ENCODE results near the gene FA2H.
A peak's percentile ranks its signal among the peaks of the same experiment; 100 is the strongest.

FA2H gene

GRCh38 chr16:74667255-74667700 lies 107.3 kb downstream of the FA2H start:
- peak in 1 of 2 experiments; percentile 38 for DNase-seq

GRCh38 chr16:74666425-74667254 lies 108.0 kb downstream of the FA2H start, which contains the start of gene RFWD3:
Gene RFWD3, minus strand, starts transcription at chr16:74666877. Its CDS starts 5,428 bp downstream, at chr16:74661449.
- DNase-seq = peak; percentile 99

- no peak for DNase-seq
These were observed 108.6 kb downstream of the FA2H start for GRCh38 chr16:74666010-74666421.

Data from SHP77 (cell line).